SU-DHL-6 (cell line): ENCODE measurements around the gene CCR8.

Experiments used
- EZH2phosphoT487 ChIP-seq: fragments of 200-600 bp; sonication (generic), shearing (Covaris generic); conservative IDR thresholded peaks from 2 replicates; pipeline ENCODE4 v1.6.1; 2018; ENCODE audit warnings: mild to moderate bottlenecking, antibody characterized with exemption, low read length, moderate library complexity, mixed read lengths
- TF ChIP-seq, protein P1 (sequence below): fragments of 200-600 bp; sonication (generic); IDR thresholded peaks from one replicate; pipeline ENCODE4 v1.5.1; 2017; ENCODE audit warnings: antibody characterized with exemption, mild to moderate bottlenecking, low read length, moderate library complexity; ENCODE audit not compliant: insufficient read depth, poor library complexity, severe bottlenecking

- TF ChIP-seq, protein P1, sequence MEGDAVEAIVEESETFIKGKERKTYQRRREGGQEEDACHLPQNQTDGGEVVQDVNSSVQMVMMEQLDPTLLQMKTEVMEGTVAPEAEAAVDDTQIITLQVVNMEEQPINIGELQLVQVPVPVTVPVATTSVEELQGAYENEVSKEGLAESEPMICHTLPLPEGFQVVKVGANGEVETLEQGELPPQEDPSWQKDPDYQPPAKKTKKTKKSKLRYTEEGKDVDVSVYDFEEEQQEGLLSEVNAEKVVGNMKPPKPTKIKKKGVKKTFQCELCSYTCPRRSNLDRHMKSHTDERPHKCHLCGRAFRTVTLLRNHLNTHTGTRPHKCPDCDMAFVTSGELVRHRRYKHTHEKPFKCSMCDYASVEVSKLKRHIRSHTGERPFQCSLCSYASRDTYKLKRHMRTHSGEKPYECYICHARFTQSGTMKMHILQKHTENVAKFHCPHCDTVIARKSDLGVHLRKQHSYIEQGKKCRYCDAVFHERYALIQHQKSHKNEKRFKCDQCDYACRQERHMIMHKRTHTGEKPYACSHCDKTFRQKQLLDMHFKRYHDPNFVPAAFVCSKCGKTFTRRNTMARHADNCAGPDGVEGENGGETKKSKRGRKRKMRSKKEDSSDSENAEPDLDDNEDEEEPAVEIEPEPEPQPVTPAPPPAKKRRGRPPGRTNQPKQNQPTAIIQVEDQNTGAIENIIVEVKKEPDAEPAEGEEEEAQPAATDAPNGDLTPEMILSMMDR = no peak
- no peak for TF ChIP-seq EZH2phosphoT487
Observed at GRCh38 chr3:39379778-39380155, 50.3 kb downstream of the CCR8 start.
